GM12891 (cell line): ENCODE results near the gene RUFY4.

Experiments used
- PAX5 ChIP-seq: IDR thresholded peaks from 2 replicates; pipeline ENCODE4 v1.6.1; 2011; ENCODE audit warnings: low read length, moderate library complexity, mild to moderate bottlenecking; ENCODE audit not compliant: insufficient read depth, severe bottlenecking
- POLR2A ChIP-seq: IDR thresholded peaks from 2 replicates; pipeline ENCODE4 v1.6.1; 2011; ENCODE audit warnings: low read depth, low read length, control low read depth
- POLR2AphosphoS5 ChIP-seq: IDR thresholded peaks from 2 replicates; pipeline ENCODE4 v1.6.1; 2011; ENCODE audit warnings: low read depth, low read length, control low read depth
- POU2F2 ChIP-seq: IDR thresholded peaks from 2 replicates; pipeline ENCODE4 v1.6.1; 2011; ENCODE audit warnings: low read depth, mild to moderate bottlenecking, control low read depth, low read length, moderate library complexity
- SPI1 ChIP-seq: IDR thresholded peaks from 2 replicates; pipeline ENCODE4 v1.6.1; 2011; ENCODE audit warnings: low read depth, low read length, control low read depth
- TAF1 ChIP-seq: IDR thresholded peaks from 2 replicates; pipeline ENCODE4 v1.6.1; 2011; ENCODE audit warnings: low read depth, low read length, control low read depth

DNA sequence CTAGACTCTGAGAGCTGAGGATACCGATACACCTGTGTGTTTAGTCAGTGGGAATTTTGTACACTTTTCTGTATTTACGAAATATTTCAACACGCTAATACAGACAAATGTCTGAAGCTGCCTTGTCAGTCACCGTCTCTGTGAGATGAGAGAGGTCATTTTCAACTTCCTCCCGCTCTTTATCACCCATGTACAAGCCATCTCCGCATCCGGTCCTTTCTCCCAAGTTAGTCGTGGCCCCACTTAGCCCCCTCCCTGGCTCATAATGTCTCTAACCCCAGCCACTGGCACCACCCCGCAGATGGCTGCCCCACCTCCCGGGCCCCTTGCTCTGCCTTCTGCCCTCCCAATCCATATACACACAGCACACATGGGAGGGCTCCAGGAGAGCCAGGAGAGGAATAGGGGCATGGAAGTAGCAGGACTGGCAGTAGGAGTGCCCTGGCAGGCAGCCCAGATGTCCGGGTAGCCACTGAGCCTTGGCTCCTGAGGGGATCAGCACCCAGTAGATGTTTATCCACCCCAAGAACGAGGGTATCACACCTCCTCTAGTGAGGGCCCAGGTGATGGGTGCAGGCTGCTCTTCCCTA, 2.0 kb upstream of the RUFY4 start:
- TF ChIP-seq SPI1 (no peak), POLR2A (no peak), TAF1 (no peak), POLR2AphosphoS5 (no peak), PAX5 (no peak), POU2F2 (no peak)
